NCI-H82 (cell line): ENCODE measurements around the gene LENEP.

Source experiments
- DNase-seq: peaks from one replicate; lab custom pipeline; 2025; lab: John Stamatoyannopoulos, UW

LENEP gene

GRCh38 chr1:154998818-154999570, 5.6 kb downstream of the LENEP start:
- peak; percentile 89 for DNase-seq

- peak; percentile 76 for DNase-seq
These were observed 6.4 kb downstream of the LENEP start for GRCh38 chr1:154999571-155000410.

GRCh38 chr1:155000411-155000725, 7.0 kb downstream of the LENEP start:
- no peak for DNase-seq

DNA sequence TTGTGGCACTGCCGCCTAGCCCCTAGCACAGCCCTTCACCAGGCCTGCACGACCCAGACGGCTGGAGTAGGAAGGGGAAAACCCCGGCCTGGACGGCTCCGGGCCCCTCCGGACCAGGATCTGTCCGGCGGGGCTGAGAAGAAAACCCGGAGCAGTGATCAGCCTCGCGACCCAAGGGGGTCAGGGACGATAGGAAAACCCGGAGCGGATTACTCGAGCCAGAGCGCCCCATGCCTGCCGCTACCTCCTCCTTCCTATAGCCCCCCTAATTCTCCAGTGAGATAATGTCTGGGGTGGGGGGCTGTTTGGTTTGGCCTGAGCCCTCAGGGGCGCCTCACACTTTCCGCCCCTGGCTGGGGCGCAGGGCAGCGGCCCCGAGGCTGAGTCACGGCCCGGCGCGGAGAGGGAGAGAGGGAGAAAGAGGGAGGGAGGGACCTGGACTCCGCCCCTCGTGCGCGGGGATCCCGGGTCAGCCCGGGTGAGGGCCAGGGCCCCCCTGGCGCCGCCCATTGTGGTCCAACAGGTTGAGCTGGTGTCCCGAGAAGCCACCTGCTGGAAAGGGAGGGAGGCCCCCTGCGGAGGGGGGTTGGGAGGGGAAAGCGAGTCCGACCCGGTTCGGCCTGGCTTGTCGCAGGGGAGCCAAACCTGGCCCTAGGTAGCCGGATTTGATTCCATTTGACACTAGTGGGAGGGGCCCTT, 7.5 kb downstream of the LENEP start:
- peak; percentile 96 for DNase-seq

GRCh38 chr1:155001425-155001674, 8.0 kb downstream of the LENEP start:
- no peak for DNase-seq

DNA sequence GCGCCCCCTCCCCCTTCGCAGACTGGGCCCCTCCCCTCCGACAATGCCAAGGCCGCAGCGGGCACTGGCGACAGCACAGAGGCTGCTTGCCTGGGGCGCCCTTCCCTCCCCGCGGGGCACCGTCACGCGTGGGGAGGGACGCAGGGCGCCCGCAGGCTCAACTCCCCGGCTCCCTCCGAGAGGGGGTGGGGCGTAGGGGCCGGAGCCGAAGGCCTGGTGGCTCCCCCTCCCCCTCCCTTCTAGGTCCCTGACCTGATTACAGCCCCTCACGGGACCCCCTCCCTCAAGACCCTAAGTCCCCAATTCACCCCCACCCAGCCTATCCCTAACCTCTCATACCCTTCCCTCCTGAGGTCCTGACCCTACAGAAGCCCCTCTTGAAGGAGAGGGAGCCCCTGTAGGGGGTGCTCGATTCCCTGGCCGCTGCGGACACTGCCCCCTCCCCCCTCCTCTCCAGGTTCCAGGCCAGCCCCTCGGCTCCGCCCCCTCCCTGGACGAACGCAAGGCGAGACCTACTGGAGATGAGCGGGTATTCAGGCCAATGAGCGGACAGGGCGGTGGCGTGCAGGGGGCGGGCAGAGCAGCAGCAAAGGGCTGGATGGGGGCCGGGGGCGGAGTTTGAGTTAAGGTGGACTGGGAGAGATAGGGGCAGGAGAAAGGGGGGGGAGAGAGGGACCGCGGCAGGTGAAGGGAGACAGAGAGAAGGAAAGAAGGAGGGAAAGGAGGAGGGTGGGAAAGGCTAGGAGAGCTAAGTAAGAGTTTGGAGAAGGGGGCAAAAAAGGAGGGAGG, 8.5 kb downstream of the LENEP start:
- peak; percentile 100 for DNase-seq

DNA sequence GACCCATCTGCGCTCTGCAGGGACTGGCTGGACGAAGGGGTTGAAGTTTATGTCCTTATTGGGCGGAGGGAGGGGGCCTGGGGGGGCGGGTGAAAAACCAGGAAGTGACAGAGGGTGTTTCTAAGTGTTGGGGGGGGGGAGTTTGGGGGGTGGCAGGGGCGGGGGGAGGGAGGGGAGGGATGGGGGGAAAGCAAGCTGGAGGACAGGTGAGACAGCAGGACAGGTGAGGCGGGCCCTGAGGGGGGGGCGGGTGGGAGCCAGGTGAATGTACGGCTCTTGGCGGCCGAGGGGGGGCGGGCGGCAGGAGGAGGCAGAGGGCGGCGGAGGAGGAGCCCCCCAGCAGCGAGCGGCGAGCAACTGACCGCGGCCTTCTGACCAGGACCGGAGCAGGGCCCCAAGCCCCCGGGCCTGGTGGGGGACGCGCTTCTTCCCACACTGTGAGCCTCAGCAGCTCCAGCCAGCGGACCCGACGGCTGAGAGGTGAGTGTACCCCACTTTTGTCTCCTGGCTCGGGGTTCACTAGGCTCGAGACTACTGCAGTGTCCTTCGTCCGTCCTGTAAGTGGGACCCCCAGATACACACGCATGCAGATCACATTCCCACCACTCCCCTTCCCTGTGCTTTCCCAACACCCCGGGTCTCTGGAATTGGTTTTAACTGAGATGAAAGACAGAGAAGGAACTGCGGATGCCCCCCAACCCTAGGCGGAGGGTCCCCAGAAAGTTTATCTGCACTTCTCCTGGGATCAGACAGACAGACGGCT, 9.3 kb downstream of the LENEP start, which contains the start of gene ZBTB7B:
Gene ZBTB7B (plus strand): TSS at position 339 of the 763 bp plus-strand sequence. CDS start 11,859 bp downstream, outside the sequence.
- peak; percentile 68 for DNase-seq

DNA sequence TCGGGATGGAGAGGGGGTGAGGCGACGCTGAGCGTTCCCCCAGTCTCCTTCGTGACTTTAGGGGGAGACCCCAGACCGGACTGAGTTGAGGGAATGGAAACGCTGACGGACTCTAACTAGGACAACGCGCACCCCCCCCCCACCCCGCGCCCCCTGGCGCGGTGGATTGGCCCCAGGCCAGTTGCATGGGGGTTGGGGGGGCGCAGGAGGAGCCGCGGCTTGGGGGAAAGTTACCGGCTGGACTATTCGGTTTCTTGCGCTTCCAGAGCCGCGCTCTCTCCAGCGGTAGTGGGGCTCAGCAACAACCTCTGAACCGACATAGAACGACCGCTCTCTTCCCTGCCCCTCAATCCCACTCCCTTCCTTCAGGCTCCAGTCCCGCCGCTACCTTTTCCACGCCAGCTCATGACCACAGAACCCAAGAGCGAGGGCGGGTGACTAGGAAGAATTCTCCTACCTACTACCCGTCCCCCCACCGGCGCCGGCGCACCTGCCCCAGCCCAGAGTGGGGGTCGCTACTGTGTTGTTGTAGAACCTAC, 9.9 kb downstream of the LENEP start:
- peak; percentile 76 for DNase-seq

DNA sequence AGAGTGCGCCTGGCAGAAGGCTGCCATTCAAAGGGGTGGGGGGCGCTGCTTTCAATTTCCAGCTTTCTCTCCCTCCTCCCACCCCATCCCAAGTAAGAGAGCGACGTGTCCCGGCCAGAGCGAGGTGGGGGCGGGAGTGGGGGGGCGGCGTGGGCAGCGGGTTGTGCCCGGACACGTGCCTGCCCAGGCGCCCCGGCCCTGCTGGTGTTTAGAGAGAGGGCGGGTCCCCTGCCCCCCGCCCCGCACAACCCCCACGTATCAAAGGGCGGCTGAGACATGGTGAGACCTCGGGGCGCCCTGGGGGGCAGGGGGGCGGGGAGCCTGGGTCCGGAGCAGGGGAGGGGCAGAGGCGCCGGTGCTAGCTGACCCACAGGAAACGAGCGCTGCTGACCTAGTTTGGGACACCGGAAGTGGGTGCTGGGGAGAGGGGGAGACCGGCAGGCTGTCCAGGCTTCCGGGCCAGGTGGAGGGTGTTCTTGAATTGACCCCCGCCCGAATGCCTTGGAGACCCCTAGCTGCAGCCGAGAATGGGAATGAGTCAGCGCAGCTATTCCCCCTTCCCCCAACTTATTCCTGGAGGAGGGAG, 10.5 kb downstream of the LENEP start:
- DNase-seq: peak; percentile 71

GRCh38 chr1:155004352-155005075, 11.1 kb downstream of the LENEP start:
- DNase-seq: no peak

- DNase-seq: no peak
These were observed 12.0 kb downstream of the LENEP start for GRCh38 chr1:155005076-155006011.

DNA sequence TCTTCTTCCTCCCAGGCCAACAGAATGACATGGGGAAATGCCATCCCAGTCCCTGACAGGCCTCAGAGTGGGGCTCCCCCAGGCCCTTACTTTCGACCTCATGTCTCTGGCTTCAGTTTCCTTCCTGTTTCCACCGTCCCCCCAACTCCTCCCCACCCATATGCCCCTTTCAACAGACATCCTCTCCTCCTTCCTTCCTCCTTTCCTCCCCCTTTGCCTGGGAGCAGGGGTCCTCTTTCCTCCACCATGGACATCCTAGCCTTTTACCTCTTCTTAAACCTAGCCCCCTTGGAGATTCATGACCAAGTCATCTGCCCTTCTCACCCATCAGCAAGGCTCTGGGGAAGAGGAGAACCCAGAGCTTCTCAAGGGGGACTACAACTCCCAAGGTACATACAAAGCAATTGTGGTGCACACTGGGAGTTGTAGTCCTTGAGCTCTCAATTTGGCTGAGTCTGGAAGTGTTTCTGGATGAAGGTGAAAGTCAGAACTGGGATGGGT, 13.3 kb downstream of the LENEP start:
- peak; percentile 83 for DNase-seq

GRCh38 chr1:155007251-155007828, 14.0 kb downstream of the LENEP start:
- no peak for DNase-seq

- DNase-seq: peak; percentile 52
These were observed 14.9 kb downstream of the LENEP start for GRCh38 chr1:155008015-155008941.

DNA sequence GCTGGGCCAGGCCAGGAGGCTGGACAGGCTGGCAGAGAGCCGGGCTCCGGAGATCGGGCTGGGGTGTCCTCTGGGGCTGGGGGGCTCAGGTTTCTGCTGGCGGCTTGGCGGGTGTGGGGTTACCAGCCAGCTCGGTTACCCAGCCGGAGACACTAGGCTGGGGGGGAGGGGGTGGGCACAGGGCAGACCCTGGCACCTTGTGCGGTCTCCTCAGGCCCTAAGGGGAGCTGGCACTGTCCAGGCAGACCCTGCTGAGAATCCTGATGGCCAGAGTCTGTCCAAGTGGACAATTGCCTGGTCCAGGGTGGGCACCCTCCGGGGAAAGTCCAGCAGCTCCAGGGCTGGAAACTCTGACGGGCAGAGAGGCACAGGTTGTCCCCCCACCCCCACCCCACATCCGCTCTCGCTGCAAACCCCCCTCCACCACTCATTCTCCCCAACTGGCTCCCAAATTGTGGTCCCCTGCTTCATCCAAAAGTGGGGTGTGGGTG, 15.9 kb downstream of the LENEP start:
- DNase-seq: no peak

DNA sequence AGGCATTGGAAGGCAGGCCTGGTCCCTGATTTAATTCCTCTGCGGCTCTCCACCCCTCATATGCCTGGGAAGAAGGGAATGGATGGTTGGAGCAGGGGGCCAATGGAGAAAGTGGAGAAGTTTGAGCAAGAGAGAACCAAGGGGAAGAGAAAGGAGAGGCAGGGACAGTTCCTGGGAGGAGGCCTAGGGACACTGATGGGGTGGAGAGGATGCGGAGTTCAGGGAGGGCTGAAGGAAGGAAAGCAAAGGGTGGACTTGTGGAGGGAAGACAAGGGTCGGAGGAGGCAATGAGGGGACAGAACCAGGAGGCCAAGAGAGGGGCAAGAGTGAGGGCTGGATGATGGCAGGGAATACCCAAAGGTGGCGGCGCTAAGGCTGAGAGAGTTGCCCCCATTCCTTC, 16.4 kb downstream of the LENEP start:
- no peak for DNase-seq
